ENCODE data around the gene ATG4D.

The ATG4D gene

DNA sequence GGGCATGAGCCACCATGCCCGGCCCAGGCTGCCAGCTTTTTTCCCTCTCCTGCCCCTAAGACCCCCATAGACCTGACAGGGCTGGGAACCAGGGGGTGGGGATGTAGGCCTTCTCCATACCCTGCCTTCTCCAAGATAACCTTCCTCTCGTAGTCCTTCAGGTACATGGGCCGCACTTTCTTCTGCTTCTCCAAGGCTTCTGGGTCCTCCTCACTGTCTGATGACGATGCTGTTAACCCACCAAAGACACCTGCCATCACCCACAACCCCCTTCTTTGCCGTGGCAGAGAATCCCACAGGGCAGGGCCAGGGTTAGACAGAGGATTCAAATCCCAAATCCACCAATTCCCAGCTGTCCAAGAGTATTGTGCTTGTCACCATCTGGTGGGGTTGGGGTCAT is 18.9 kb downstream of the ATG4D start:
- Histone ChIP-seq H3K18ac (ENCODE audit: low read depth in 1 of 2, low read length in 2 of 2) (no peak overlapping the region), H3K36me3 (ENCODE audit: control insufficient read depth in 1 of 2, insufficient read depth in 2 of 2, low read depth in 1 of 2, low read length in 2 of 2) (peaks cover 43 to 47% of the 10 kb centered on the region in 2 experiments), H4K91ac (ENCODE audit: low read length) (no peak overlapping the region), H3K4me1 (ENCODE audit: control insufficient read depth, insufficient read depth, low read depth, low read length) (peaks cover 14% of the 10 kb centered on the region), H4K8ac (ENCODE audit: low read length) (no peak overlapping the region), H3K23ac (ENCODE audit: low read length in 2 of 2) (no peak overlapping the region), H3K27me3 (ENCODE audit: control insufficient read depth in 1 of 2, insufficient read depth in 1 of 2, low read length in 2 of 2) (no peaks in the 10 kb centered on the region), H2BK15ac (ENCODE audit: low read depth, poor library complexity, severe bottlenecking) (no peak overlapping the region), H3K14ac (ENCODE audit: low read length in 2 of 2) (no peak overlapping the region), H3K9me3 (ENCODE audit: control insufficient read depth, low read length) (no peaks in the 10 kb centered on the region), H2BK12ac (ENCODE audit: low read length in 2 of 2) (no peak overlapping the region), H2BK5ac (ENCODE audit: low read depth, low read length, poor library complexity, severe bottlenecking) (no peak overlapping the region), H3K4ac (ENCODE audit: low read depth in 1 of 2, low read length in 2 of 2) (no peak overlapping the region), H3K27ac (ENCODE audit: low read length, poor library complexity, severe bottlenecking) (no peak overlapping the region), H2BK120ac (ENCODE audit: low read depth, low read length) (no peak overlapping the region), H2AFZ (ENCODE audit: low read depth, low read length) (no peak overlapping the region), H3K79me1 (replicated peaks; ENCODE audit: low read length, poor library complexity, severe bottlenecking) (peaks cover 45% of the 10 kb centered on the region), H2AK5ac (ENCODE audit: low read length, severe bottlenecking) (no peak overlapping the region), H3K4me3 (ENCODE audit: insufficient read depth in 1 of 2, low read depth in 1 of 2, low read length in 2 of 2) (no peak overlapping the region), H3K9ac (ENCODE audit: low read length) (no peak overlapping the region), H3K4me2 (ENCODE audit: low read length, poor library complexity, severe bottlenecking) (no peak overlapping the region)
- 95% methylated on average over 5 of the region's 5 CpGs for WGBS
- DNase-seq: no peak

DNA sequence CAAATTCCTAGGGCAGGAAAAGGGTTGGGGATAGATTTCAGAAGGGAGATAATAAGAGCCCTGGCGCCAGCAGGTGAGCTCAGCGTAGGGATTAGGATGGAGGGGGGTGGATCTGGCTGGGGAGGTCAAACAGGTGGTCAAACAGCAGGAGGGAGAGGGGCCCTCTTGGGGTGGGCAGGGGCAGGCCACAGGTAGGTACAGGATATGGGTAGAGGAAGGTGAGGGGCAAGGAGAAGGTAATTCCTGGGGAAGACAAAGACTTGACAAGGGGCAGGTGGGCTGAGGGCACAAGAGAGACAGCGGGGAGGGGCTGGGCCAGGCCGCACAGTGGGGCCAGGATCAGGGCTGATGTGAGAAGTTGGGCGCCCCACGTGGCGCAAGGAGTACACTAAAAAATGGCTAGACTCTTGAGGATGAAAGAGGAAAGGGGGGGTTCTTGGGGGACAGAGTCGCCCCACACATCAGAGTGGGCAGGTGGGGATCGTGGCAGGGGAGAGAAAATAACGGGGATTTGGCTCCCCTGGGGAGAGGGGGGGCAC is 21.4 kb downstream of the ATG4D start:
- peak overlapping the region; percentile 20 for H3K27ac ChIP-seq (ENCODE audit: low read length, poor library complexity, severe bottlenecking)
- H3K23ac ChIP-seq (ENCODE audit: low read length in 2 of 2): no peak overlapping the region
- peaks cover 34% of the 10 kb centered on the region for H3K79me1 ChIP-seq (replicated peaks; ENCODE audit: low read length, poor library complexity, severe bottlenecking)
- H3K9ac ChIP-seq (ENCODE audit: low read length): peak overlapping the region; percentile 94
- peak overlapping the region; percentile 37 for H2BK120ac ChIP-seq (ENCODE audit: low read depth, low read length)
- H2BK5ac ChIP-seq (ENCODE audit: low read depth, low read length, poor library complexity, severe bottlenecking): no peak overlapping the region
- H3K9me3 ChIP-seq (ENCODE audit: control insufficient read depth, low read length): no peaks in the 10 kb centered on the region
- WGBS: 11% methylated on average over 9 of the region's 10 CpGs
- H2BK12ac ChIP-seq (ENCODE audit: low read length in 2 of 2): peak overlapping the region in 1 of 2 experiments; percentile 68
- peak overlapping the region; percentile 94 for H4K91ac ChIP-seq (ENCODE audit: low read length)
- peak; percentile 60 for DNase-seq
- peak overlapping the region; percentile 70 for H3K4me2 ChIP-seq (ENCODE audit: low read length, poor library complexity, severe bottlenecking)
- H2AFZ ChIP-seq (ENCODE audit: low read depth, low read length): peak overlapping the region; percentile 75
- peak overlapping the region in 1 of 2 experiments; percentile 61 for H3K14ac ChIP-seq (ENCODE audit: low read length in 2 of 2)
- H4K8ac ChIP-seq (ENCODE audit: low read length): peak overlapping the region; percentile 98
- peaks cover 21 to 22% of the 10 kb centered on the region in 2 experiments for H3K36me3 ChIP-seq (ENCODE audit: control insufficient read depth in 1 of 2, insufficient read depth in 2 of 2, low read depth in 1 of 2, low read length in 2 of 2)
- H3K18ac ChIP-seq (ENCODE audit: low read depth in 1 of 2, low read length in 2 of 2): peak overlapping the region; percentile 94
- H3K4me1 ChIP-seq (ENCODE audit: control insufficient read depth, insufficient read depth, low read depth, low read length): peaks cover 23% of the 10 kb centered on the region
- no peaks in the 10 kb centered on the region for H3K27me3 ChIP-seq (ENCODE audit: control insufficient read depth in 1 of 2, insufficient read depth in 1 of 2, low read length in 2 of 2)
- H3K4ac ChIP-seq (ENCODE audit: low read depth in 1 of 2, low read length in 2 of 2): peak overlapping the region; percentile 83 to 89
- peak overlapping the region; percentile 86 for H2BK15ac ChIP-seq (ENCODE audit: low read depth, poor library complexity, severe bottlenecking)
- no peak overlapping the region for H2AK5ac ChIP-seq (ENCODE audit: low read length, severe bottlenecking)
- H3K4me3 ChIP-seq (ENCODE audit: insufficient read depth in 1 of 2, low read depth in 1 of 2, low read length in 2 of 2): peak overlapping the region; percentile 94 to 97

DNA sequence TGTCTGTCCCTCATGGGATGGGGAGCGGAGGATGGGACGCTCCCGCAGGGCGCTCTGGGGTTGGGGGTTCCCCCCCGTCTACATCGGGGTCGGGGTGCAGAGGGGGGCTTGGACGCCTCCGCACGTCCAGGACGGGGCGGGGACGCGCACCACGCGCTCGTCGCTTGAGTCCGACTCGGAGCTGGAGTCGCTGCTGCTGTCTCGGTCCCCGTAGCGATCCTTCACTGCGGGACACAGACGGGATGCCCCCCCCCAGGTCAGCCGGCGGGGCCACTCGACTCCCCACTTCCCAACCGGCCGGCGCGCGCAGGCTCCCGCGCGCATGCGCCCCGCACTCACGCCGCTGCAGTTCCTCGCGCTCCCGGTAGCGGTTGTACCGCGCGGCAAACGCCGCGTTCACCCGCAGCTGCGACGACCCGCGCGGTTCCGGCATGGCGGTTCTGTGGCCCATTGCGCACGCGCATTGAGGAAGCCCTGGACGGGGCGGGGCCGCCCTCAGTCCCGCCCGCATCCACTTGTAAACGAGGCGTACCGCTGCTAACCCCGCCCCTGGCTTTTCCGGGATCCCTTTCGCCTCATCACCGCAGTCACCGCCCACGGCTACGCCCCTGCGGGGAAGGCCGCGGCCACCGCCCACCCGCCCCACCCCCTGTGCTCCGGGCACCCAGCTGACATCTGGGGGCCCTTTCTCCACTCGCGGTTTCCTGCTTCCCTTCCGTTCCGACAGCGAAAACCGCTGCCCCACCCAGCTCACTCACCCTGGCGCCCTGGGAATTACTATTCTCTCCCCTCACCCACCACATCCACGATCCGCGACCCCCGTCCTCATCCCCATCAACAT is 22.1 kb downstream of the ATG4D start, which contains the start of gene KRI1:
TSS of gene KRI1 (minus strand) at position 444 of the 841 bp plus-strand sequence. CDS start at position 433, 11 bp downstream.
- WGBS: under 1% methylated on average over 77 of the region's 94 CpGs

DNA sequence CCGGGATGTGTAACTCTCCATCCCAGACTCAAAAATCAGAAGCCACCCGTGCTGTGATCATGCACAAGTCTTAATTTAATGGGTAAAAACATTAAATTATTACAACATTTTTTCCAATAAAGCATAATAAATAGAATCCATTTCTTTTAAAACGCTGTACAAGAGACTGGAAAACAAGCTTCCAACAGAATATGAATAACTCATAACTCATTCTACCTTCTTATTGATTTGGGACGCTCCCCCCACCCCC is 22.6 kb downstream of the ATG4D start:
- H2BK5ac ChIP-seq (ENCODE audit: low read depth, low read length, poor library complexity, severe bottlenecking): peak overlapping the region; percentile 46
- H3K14ac ChIP-seq (ENCODE audit: low read length in 2 of 2): no peak overlapping the region
- no peaks in the 10 kb centered on the region for H3K27me3 ChIP-seq (ENCODE audit: control insufficient read depth in 1 of 2, insufficient read depth in 1 of 2, low read length in 2 of 2)
- peaks cover 8 to 10% of the 10 kb centered on the region in 2 experiments for H3K36me3 ChIP-seq (ENCODE audit: control insufficient read depth in 1 of 2, insufficient read depth in 2 of 2, low read depth in 1 of 2, low read length in 2 of 2)
- H2BK120ac ChIP-seq (ENCODE audit: low read depth, low read length): peak overlapping the region; percentile 82
- no peak overlapping the region for H2AK5ac ChIP-seq (ENCODE audit: low read length, severe bottlenecking)
- peak overlapping the region; percentile 51 to 61 for H3K18ac ChIP-seq (ENCODE audit: low read depth in 1 of 2, low read length in 2 of 2)
- H3K79me1 ChIP-seq (replicated peaks; ENCODE audit: low read length, poor library complexity, severe bottlenecking): peaks cover 31% of the 10 kb centered on the region
- H2BK12ac ChIP-seq (ENCODE audit: low read length in 2 of 2): peak overlapping the region; percentile 15 to 76
- peak overlapping the region; percentile 87 for H3K9ac ChIP-seq (ENCODE audit: low read length)
- no peaks in the 10 kb centered on the region for H3K9me3 ChIP-seq (ENCODE audit: control insufficient read depth, low read length)
- peak overlapping the region; percentile 87 for H4K91ac ChIP-seq (ENCODE audit: low read length)
- peak overlapping the region; percentile 75 for H3K4me2 ChIP-seq (ENCODE audit: low read length, poor library complexity, severe bottlenecking)
- peak overlapping the region; percentile 53 to 73 for H3K4ac ChIP-seq (ENCODE audit: low read depth in 1 of 2, low read length in 2 of 2)
- peak overlapping the region; percentile 94 to 97 for H3K4me3 ChIP-seq (ENCODE audit: insufficient read depth in 1 of 2, low read depth in 1 of 2, low read length in 2 of 2)
- peak overlapping the region; percentile 72 for H4K8ac ChIP-seq (ENCODE audit: low read length)
- H2AFZ ChIP-seq (ENCODE audit: low read depth, low read length): no peak overlapping the region
- no peak overlapping the region for H3K23ac ChIP-seq (ENCODE audit: low read length in 2 of 2)
- H3K27ac ChIP-seq (ENCODE audit: low read length, poor library complexity, severe bottlenecking): peak overlapping the region; percentile 25
- H2BK15ac ChIP-seq (ENCODE audit: low read depth, poor library complexity, severe bottlenecking): no peak overlapping the region
- no peak for DNase-seq
- peaks cover 23% of the 10 kb centered on the region for H3K4me1 ChIP-seq (ENCODE audit: control insufficient read depth, insufficient read depth, low read depth, low read length)
- 34% methylated on average over 3 of the region's 4 CpGs for whole genome bisulfite sequencing

More for the DNA sequence above, 22.1 kb downstream of the ATG4D start, which contains the start of gene KRI1:
- Histone ChIP-seq H2AFZ (ENCODE audit: low read depth, low read length) (peak within 1 kb of the TSS; percentile 75), H4K91ac (ENCODE audit: low read length) (peak within 1 kb of the TSS; percentile 94), H4K8ac (ENCODE audit: low read length) (peak within 1 kb of the TSS; percentile 98), H3K14ac (ENCODE audit: low read length in 2 of 2) (peak within 1 kb of the TSS in 1 of 2 experiments; percentile 61), H3K18ac (ENCODE audit: low read depth in 1 of 2, low read length in 2 of 2) (peak within 1 kb of the TSS; percentile 94), H2AK5ac (ENCODE audit: low read length, severe bottlenecking) (peak within 1 kb of the TSS; percentile 45), H2BK120ac (ENCODE audit: low read depth, low read length) (peak within 1 kb of the TSS; percentile 82), H3K4ac (ENCODE audit: low read depth in 1 of 2, low read length in 2 of 2) (peak within 1 kb of the TSS; percentile 83 to 89), H2BK12ac (ENCODE audit: low read length in 2 of 2) (peak within 1 kb of the TSS; percentile 15 to 76), H2BK15ac (ENCODE audit: low read depth, poor library complexity, severe bottlenecking) (peak within 1 kb of the TSS; percentile 86), H3K9me3 (ENCODE audit: control insufficient read depth, low read length) (no peaks in the 10 kb centered on the region), H3K4me1 (ENCODE audit: control insufficient read depth, insufficient read depth, low read depth, low read length) (peaks cover 23% of the 10 kb centered on the region), H3K23ac (ENCODE audit: low read length in 2 of 2) (peak within 1 kb of the TSS in 1 of 2 experiments; percentile 57), H3K79me1 (replicated peaks; ENCODE audit: low read length, poor library complexity, severe bottlenecking) (peaks cover 34% of the 10 kb centered on the region), H3K4me2 (ENCODE audit: low read length, poor library complexity, severe bottlenecking) (peak within 1 kb of the TSS; percentile 75), H2BK5ac (ENCODE audit: low read depth, low read length, poor library complexity, severe bottlenecking) (peak within 1 kb of the TSS; percentile 46), H3K4me3 (ENCODE audit: insufficient read depth in 1 of 2, low read depth in 1 of 2, low read length in 2 of 2) (peak within 1 kb of the TSS; percentile 94 to 97), H3K27ac (ENCODE audit: low read length, poor library complexity, severe bottlenecking) (peak within 1 kb of the TSS; percentile 25), H3K9ac (ENCODE audit: low read length) (peak within 1 kb of the TSS; percentile 94), H3K36me3 (ENCODE audit: control insufficient read depth in 1 of 2, insufficient read depth in 2 of 2, low read depth in 1 of 2, low read length in 2 of 2) (peaks cover 14 to 15% of the 10 kb centered on the region in 2 experiments), H3K27me3 (ENCODE audit: control insufficient read depth in 1 of 2, insufficient read depth in 1 of 2, low read length in 2 of 2) (no peaks in the 10 kb centered on the region)
- DNase-seq: peak; percentile 97
